Activated T-cell treated with anti-CD3 and anti-CD28 coated beads, Interleukin-2, amount 50 U/mL, for 24 hours (primary cell): Measurements from ENCODE around the gene MCTP2.
"Not testable (repeated sequence)": the region's sequence is repeated elsewhere in the genome, so short reads cannot be mapped to it uniquely, and the experiment has no call there.

Experiments used
- DNase-seq: peaks from one replicate; pipeline ENCODE4 v3.0.0-alpha.2; 2020
- H3K27ac Mint-ChIP-seq: 2 replicates; pipeline ENCODE4 v1.8.0; 2020; ENCODE audit warnings: mild to moderate bottlenecking, mixed read lengths
- H3K27me3 Mint-ChIP-seq: 2 replicates; pipeline ENCODE4 v1.8.0; 2020; ENCODE audit warnings: mixed read lengths
- H3K36me3 Mint-ChIP-seq: 2 replicates; pipeline ENCODE4 v1.8.0; 2020; ENCODE audit warnings: low read depth, mixed read lengths
- H3K4me1 Mint-ChIP-seq: 2 replicates; pipeline ENCODE4 v1.8.0; 2020; ENCODE audit warnings: low read depth, mixed read lengths
- H3K4me3 Mint-ChIP-seq: 2 replicates; pipeline ENCODE4 v1.8.0; 2020; ENCODE audit warnings: mild to moderate bottlenecking, moderate library complexity, mixed read lengths
- H3K9me3 Mint-ChIP-seq: 2 replicates; pipeline ENCODE4 v1.8.0; 2020; ENCODE audit warnings: mixed read lengths

The MCTP2 gene

DNA sequence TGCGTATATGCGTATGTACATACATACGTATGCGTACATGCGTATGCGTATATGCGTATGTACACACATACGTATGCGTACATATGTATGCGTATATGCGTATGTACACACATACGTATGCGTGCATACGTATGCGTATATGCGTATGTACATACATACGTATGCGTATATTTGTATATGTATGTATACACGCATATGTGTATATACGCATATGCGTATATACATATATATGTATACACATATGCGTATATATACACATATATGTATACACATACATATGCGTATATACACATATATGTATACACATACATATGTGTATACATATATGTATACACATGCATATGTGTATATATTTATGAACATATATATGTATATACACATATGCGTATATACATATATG, 12.1 kb downstream of the MCTP2 start:
- H3K27ac Mint-ChIP-seq: no peak overlapping the region
- H3K4me3 Mint-ChIP-seq: no peak overlapping the region
- H3K9me3 Mint-ChIP-seq: no peaks in the 10 kb centered on the region
- H3K36me3 Mint-ChIP-seq: no peaks in the 10 kb centered on the region
- H3K27me3 Mint-ChIP-seq: no peaks in the 10 kb centered on the region
- DNase-seq: no peak
- peaks cover 33% of the 10 kb centered on the region for H3K4me1 Mint-ChIP-seq

DNA sequence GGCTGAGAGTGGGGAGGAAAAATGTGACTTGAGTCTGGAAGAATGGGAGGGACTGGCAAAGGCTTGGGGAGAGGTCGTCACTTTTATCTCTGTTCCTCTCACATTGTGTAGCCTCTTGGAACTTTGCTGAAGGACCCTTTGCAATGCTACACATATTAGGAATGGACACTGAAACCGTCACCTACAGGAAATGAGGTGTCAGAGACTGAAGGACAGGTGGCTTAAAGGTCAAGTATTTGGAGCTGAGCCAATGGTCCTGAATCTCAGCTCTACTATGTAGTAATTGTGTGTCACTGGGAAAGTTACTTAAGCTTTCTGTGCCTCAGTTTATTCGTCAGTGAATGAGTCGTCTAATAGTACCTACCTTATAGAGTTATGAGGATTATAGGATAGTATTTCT, 14.7 kb downstream of the MCTP2 start:
- DNase-seq: no peak
- Mint-ChIP-seq H3K4me1 (peaks cover 25% of the 10 kb centered on the region), H3K27ac (no peak overlapping the region), H3K36me3 (peaks cover 2% of the 10 kb centered on the region), H3K27me3 (no peaks in the 10 kb centered on the region), H3K9me3 (no peaks in the 10 kb centered on the region), H3K4me3 (no peak overlapping the region)

DNA sequence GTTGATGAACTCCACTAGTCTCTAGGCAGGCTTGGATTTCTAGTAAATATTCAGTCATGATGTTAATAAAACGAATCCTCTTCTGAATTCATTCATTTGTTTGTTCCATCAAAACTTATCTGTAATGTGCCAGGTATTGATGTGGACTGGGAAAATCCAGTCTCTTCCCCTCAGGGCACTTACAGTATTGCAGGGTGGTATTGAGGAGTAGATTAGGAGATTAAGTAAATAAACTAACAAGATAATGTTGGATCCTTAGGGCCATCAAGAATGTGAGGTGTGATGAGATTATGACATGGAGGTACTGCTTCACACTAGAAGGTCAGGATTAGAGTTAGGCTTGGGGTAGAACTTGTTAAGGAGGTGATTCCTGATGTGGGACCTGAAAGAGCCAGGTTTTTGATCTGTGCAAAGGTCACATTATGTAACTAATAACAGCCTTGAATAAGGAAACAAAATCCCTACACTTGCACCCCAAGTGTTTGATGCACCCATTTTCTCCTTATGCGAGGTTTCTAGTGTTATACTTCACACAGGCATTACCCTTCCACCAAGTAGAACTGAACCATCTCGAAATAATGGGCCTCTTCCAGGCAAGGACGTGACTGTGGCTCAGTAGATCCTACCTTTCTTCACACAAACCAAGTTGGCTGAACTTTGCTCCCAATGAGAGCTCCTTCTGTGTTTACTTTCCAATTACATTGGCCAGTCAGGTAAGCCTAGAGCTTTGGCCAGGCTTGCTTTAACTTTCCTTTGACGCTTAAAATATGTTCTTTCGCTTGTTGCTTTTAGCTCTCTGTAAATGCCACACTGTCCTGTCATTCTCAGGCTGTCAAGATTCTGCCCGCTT, 16.7 kb downstream of the MCTP2 start:
- Mint-ChIP-seq H3K27ac (no peak overlapping the region), H3K27me3 (no peaks in the 10 kb centered on the region), H3K36me3 (peaks cover 2% of the 10 kb centered on the region), H3K4me3 (no peak overlapping the region), H3K4me1 (peaks cover 29% of the 10 kb centered on the region), H3K9me3 (peaks cover 3% of the 10 kb centered on the region)
- no peak for DNase-seq

DNA sequence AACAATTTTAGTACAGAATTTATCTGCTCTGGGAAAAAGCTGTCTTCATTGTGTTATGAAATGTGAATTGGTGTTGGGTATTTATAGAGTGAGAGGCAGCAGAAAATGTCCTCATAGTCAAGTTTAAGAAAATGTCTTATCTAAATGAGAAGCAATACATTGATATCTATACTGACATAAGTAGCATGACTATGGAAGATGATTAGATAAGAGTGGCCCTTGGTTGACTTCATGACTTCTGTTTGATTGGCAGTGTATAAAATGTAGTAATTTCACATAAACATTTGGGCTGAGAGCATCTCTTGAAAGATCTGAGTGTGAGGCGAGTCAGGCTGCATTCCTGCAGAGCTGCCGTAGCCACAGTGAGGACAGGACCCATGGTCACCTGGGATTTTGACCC, 19.4 kb downstream of the MCTP2 start:
- peaks cover 3% of the 10 kb centered on the region for H3K9me3 Mint-ChIP-seq
- H3K4me1 Mint-ChIP-seq: peaks cover 42% of the 10 kb centered on the region
- H3K4me3 Mint-ChIP-seq: no peak overlapping the region
- H3K27me3 Mint-ChIP-seq: no peaks in the 10 kb centered on the region
- no peak for DNase-seq
- no peak overlapping the region for H3K27ac Mint-ChIP-seq
- H3K36me3 Mint-ChIP-seq: peaks cover 2% of the 10 kb centered on the region

DNA sequence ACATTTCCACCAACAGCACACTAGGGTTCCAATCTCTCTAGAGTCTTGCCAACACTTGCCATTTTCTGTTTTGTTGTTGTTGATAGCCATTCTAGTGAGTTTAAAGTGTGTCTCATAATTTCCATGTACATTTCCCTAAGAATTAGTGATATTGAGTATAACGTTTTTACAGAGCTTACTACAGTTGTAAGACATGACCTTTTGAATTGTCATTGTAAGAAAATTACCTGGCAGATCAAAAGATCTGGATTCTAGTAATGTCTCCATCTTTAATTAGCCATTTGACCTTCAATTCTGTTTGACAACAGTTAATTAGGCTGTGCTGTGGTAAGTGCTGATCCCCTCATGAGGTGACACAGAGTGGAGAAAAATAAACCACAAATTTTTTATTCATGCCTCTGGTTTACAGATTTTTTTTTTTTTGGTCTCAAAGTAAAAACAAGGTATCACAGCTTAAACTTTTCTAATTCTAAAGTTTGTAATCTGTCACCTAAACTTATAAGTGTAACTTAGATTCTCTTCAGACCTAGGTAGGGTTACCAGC, 20.9 kb downstream of the MCTP2 start:
- peaks cover 2% of the 10 kb centered on the region for H3K36me3 Mint-ChIP-seq
- no peak overlapping the region for H3K27ac Mint-ChIP-seq
- no peaks in the 10 kb centered on the region for H3K27me3 Mint-ChIP-seq
- peaks cover 41% of the 10 kb centered on the region for H3K4me1 Mint-ChIP-seq
- H3K4me3 Mint-ChIP-seq: no peak overlapping the region
- H3K9me3 Mint-ChIP-seq: peaks cover 3% of the 10 kb centered on the region
- DNase-seq: no peak

DNA sequence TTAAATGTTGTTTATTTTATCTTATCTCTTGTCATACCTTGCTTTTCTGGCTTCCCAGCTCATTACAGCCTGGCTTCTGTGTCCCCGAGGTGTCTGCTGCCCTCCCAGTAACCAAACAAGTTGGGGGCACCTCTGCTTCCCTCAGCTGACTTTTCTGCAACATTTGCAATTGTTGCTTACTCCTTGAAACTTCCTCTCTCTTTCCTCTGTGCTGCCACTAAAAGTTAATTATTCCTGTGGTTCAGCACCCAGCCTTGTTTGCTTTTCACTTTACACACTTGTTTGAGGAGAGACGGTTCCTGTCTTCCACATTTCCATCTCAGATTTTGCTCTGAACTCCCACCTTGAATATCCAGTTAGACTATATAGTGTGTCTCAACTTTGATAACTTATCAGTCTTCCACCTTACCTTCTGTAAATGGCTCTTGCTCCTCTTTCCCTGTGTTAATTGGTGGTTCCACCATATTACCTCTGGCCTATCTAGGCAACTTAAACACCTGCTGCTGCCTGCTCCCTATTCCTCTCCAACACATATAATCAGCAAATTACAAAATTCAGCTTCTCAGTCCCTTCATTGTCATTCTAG, 21.6 kb downstream of the MCTP2 start:
- Mint-ChIP-seq H3K36me3 (peaks cover 2% of the 10 kb centered on the region), H3K27me3 (no peaks in the 10 kb centered on the region), H3K9me3 (peaks cover 3% of the 10 kb centered on the region), H3K4me3 (no peak overlapping the region), H3K4me1 (peaks cover 41% of the 10 kb centered on the region), H3K27ac (no peak overlapping the region)
- no peak for DNase-seq

DNA sequence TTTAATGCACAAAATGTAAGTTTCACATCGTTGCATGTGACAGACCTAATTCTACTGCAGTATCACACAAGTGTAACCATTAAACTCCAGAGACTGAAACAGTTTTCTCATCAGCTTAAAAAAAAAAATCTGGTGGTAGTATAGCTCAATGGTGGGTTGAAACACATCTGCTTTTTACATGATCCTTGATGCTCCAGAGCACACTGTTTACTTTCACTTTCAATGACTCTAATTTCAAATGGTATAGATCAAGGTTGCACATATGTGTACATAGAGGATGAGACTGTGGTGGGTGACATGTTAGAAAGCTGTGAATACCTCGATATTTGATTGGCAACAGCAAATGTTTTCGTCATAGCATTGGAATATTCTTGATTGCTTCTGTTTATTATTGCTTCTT, 22.4 kb downstream of the MCTP2 start:
- Mint-ChIP-seq H3K27ac (no peak overlapping the region), H3K4me3 (no peak overlapping the region), H3K27me3 (no peaks in the 10 kb centered on the region), H3K9me3 (peaks cover 3% of the 10 kb centered on the region), H3K4me1 (peaks cover 42% of the 10 kb centered on the region), H3K36me3 (peaks cover 2% of the 10 kb centered on the region)
- no peak for DNase-seq

DNA sequence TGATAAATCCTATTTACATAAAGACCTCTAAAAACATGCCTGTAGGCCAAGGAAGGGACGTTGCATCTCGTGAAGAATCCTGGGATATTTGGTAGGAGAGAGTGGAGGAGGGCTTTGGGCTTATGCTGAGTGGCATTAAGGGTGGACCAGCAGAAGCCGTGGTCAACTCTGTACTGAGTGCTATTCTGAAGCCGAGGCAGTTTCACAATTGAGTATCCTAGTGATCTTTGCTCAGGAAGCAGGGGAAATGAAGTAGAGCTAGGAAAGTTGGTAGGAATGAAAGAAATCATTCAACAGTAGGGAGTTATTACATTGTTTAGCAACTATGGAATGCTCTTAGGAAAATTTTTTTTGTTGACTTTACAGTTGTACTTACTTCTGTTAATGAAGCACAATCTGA, 24.2 kb downstream of the MCTP2 start:
- peaks cover 3% of the 10 kb centered on the region for H3K9me3 Mint-ChIP-seq
- peaks cover 45% of the 10 kb centered on the region for H3K4me1 Mint-ChIP-seq
- H3K4me3 Mint-ChIP-seq: no peak overlapping the region
- H3K27ac Mint-ChIP-seq: no peak overlapping the region
- peaks cover 4% of the 10 kb centered on the region for H3K36me3 Mint-ChIP-seq
- H3K27me3 Mint-ChIP-seq: no peaks in the 10 kb centered on the region
- no peak for DNase-seq

DNA sequence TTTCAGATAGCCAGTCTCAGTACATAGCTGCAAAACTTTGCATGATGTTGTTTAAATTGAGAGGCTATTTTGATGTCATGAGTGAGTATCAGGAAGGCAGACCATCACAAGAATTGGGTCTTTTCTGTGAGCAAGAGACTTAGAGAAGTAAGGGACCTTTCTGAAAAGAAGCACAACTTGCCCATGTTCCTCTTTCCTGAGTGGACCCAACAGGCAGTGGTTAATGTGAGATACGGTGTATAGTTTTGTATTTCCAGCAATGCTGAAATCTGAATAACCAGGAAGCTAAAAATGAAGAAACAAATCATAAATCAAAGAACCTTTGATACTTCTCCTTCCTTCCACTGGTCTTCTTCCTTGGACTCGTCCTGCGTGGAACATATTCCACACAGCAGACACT, 25.1 kb downstream of the MCTP2 start:
- Mint-ChIP-seq H3K4me3 (no peak overlapping the region), H3K4me1 (peaks cover 46% of the 10 kb centered on the region), H3K27ac (no peak overlapping the region), H3K9me3 (peaks cover 3% of the 10 kb centered on the region), H3K27me3 (no peaks in the 10 kb centered on the region), H3K36me3 (peaks cover 7% of the 10 kb centered on the region)
- DNase-seq: no peak

DNA sequence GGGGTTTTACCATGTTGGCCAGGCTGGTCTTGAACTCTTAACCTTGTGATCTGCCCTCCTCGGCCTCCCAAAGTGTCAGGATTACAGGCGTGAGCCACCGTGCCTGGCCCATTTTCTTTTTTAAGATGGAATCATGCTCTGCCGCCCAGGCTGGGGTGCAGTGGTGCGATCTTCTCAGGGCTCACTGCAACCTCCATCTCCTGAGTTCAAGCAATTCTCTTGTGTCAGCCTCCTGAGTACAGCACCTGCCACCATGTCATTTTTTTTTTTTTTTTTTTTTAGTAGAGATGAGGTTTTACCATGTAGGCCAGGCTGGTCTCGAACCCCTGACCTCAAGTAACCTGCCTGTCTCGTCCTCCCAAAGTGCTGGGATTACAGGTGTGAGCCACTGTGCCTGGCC, 26.4 kb downstream of the MCTP2 start:
- not testable (repeated sequence) for H3K27me3 Mint-ChIP-seq, H3K9me3 Mint-ChIP-seq, DNase-seq, H3K27ac Mint-ChIP-seq, H3K36me3 Mint-ChIP-seq, H3K4me3 Mint-ChIP-seq
- H3K4me1 Mint-ChIP-seq: peaks cover 35% of the 10 kb centered on the region

DNA sequence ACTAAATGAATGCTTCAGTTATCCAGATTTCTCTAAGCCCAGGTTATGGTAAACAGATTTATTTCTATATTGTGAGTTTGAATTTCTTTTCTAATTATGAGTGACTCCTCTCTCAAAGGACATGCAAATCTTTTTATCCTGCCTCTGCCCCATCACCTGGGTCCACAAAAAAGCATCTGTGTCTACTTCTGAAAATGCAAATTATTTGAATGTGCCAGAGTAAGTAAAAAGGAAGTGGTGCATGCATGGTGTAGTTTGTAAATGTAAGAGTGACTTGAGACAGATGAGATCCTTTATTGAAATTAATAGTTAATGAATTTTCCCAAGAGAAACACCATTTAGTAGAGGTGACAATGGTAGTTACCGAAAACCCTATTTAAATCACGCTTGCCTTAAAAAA, 26.9 kb downstream of the MCTP2 start:
- H3K36me3 Mint-ChIP-seq: peaks cover 9% of the 10 kb centered on the region
- no peaks in the 10 kb centered on the region for H3K27me3 Mint-ChIP-seq
- peaks cover 35% of the 10 kb centered on the region for H3K4me1 Mint-ChIP-seq
- no peak overlapping the region for H3K27ac Mint-ChIP-seq
- no peaks in the 10 kb centered on the region for H3K9me3 Mint-ChIP-seq
- no peak overlapping the region for H3K4me3 Mint-ChIP-seq
- DNase-seq: no peak

DNA sequence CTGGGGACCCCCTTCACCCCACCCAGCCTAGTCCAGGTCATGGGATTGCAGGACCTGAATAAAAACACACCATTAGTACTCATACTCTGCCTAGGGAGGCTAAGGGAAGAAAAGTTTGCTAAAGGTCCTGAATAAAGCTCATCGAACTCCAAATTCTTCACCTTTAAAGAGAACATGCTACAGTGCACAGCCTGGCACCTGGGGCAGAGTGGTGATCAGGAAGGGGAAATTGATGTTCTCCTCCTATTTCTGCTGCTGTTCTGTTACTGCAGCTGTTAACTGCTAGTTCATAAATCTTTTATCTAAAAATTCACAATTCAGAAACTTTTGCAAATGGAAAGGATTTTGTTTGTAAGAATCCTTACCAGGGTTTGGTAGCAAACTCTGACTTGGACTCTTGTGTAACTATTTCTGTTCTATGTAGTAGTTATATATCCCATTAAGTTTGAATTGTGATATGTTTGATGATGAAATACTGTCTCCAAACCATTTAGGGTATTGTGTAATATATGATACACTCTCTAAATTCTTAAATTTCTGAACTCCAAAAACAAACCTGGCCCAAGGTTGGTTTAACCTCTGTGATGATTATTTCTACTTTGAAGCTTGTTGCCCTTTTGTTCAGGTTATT, 27.9 kb downstream of the MCTP2 start:
- Mint-ChIP-seq H3K36me3 (peaks cover 11% of the 10 kb centered on the region), H3K27ac (no peak overlapping the region), H3K27me3 (no peaks in the 10 kb centered on the region), H3K4me3 (no peak overlapping the region), H3K9me3 (no peaks in the 10 kb centered on the region), H3K4me1 (peaks cover 33% of the 10 kb centered on the region)
- DNase-seq: no peak

DNA sequence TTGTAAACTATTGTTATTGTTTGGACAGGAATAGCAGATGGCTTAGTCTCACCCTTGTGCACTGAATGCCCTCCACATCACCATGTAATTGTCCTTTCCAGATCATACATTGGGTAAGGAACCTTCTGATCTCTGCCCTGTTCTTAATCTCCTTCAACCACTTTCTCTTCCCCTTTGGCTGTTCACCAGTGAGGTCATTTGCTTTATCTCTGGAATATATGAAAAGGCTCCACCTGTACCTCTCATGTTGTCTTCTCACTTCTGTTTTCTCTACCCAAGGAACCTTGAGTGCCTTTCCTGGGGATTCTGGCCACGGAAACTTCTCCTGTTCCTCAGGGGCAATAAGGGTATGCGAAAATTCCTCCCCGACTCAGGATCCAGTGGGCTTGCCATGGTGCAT, 28.5 kb downstream of the MCTP2 start:
- no peaks in the 10 kb centered on the region for H3K9me3 Mint-ChIP-seq
- H3K4me3 Mint-ChIP-seq: no peak overlapping the region
- peaks cover 11% of the 10 kb centered on the region for H3K36me3 Mint-ChIP-seq
- no peak for DNase-seq
- peaks cover 30% of the 10 kb centered on the region for H3K4me1 Mint-ChIP-seq
- H3K27ac Mint-ChIP-seq: no peak overlapping the region
- no peaks in the 10 kb centered on the region for H3K27me3 Mint-ChIP-seq

DNA sequence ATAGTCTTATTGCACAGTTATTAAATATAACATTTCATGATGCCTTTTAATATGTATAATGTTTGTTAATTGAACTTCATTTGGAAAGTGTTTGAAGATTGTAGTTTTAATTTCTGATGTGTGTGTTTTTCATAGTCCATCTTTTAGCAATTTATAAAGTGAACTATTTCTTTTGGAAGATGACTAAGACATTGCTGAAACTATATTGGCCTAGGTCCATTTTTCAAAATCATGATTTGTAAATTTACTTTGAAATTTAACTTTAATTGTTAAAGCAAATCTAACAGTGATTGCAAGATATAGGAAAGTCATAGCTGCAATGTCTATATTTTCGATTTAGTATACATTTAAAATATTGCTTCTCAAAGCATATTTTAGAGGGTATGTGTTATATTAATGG, 30.8 kb downstream of the MCTP2 start:
- DNase-seq: no peak
- peaks cover 44% of the 10 kb centered on the region for H3K4me1 Mint-ChIP-seq
- H3K4me3 Mint-ChIP-seq: no peak overlapping the region
- H3K27ac Mint-ChIP-seq: no peak overlapping the region
- no peaks in the 10 kb centered on the region for H3K9me3 Mint-ChIP-seq
- H3K27me3 Mint-ChIP-seq: no peaks in the 10 kb centered on the region
- H3K36me3 Mint-ChIP-seq: peaks cover 12% of the 10 kb centered on the region
